H1 (cell line): ENCODE measurements around the gene VASP. TPM values are rescaled to one million over a fixed set of nuclear protein-coding genes. Genes with fewer than 3 reads are reported as not detected.
A peak's percentile ranks its signal among the peaks of the same experiment; 100 is the strongest.

Experiments used
- CTCF ChIA-PET: fragments of 300-600 bp; sonication (Branson Sonifier 250); formaldehyde crosslinking; loops from one replicate; lab custom pipeline; 2021; ENCODE audit not compliant: partially characterized antibody; lab: Charles Lee
- POLR2A ChIA-PET: fragments of 300-600 bp; sonication (Branson Sonifier 250); formaldehyde crosslinking; loops from one replicate; lab custom pipeline; 2021; ENCODE audit warnings: inconsistent platforms; ENCODE audit not compliant: partially characterized antibody; lab: Charles Lee
- DNase-seq, 2 experiments: peaks; one replicate each; pipeline versions ENCODE4 v3.0.0 to v3.0.0-alpha.2; 2010 to 2022; ENCODE audit warnings: low spot score in 2 of 2, low read depth in 1 of 2, mixed read lengths in 1 of 2
- FAIRE-seq: peaks from 2 replicates; lab custom pipeline; 2011; peaks lifted over from hg19 to GRCh38; lab: Jason Lieb, UNC
- H2AFZ ChIP-seq: 2 replicates; pipeline ENCODE4 v1.8.1; 2012; ENCODE audit warnings: low read length, inconsistent platforms
- H2AK5ac ChIP-seq: 2 replicates; pipeline ENCODE4 v1.6.1; 2013; ENCODE audit warnings: low read depth, low read length
- H2BK120ac ChIP-seq: replicated peaks from 2 replicates; pipeline ENCODE3; 2013; ENCODE audit warnings: low read depth, low read length, inconsistent platforms
- H2BK12ac ChIP-seq: 2 replicates; pipeline ENCODE4 v1.6.1; 2013; ENCODE audit warnings: low read depth, low read length
- H2BK15ac ChIP-seq: 2 replicates; pipeline ENCODE4 v1.6.1; 2013; ENCODE audit warnings: low read length
- H2BK20ac ChIP-seq: 2 replicates; pipeline ENCODE4 v1.6.1; 2013; ENCODE audit warnings: low read length
- H2BK5ac ChIP-seq: 2 replicates; pipeline ENCODE4 v1.6.1; 2013; ENCODE audit warnings: low read depth, low read length
- H3K14ac ChIP-seq: 2 replicates; pipeline ENCODE4 v1.6.1; 2013; ENCODE audit warnings: inconsistent platforms; ENCODE audit not compliant: insufficient read length
- H3K18ac ChIP-seq: 2 replicates; pipeline ENCODE4 v1.6.1; 2013; ENCODE audit warnings: low read length; ENCODE audit errors: extremely low read depth
- H3K23ac ChIP-seq: 2 replicates; pipeline ENCODE4 v1.6.1; 2013; ENCODE audit warnings: inconsistent platforms; ENCODE audit not compliant: insufficient read length
- H3K23me2 ChIP-seq: 2 replicates; pipeline ENCODE4 v1.6.1; 2013; ENCODE audit warnings: low read depth, low read length
- H3K27ac ChIP-seq: 2 replicates; pipeline ENCODE4 v1.6.1; 2011; ENCODE audit warnings: low read depth, low read length, inconsistent platforms
- H3K27me3 ChIP-seq, 4 experiments: replicated peaks in 1 of 4; 1 replicate in 1 of 4; 2 replicates in 3 of 4; pipeline versions ENCODE4 v1.6.1 to v1.8.1; 2011 to 2013; ENCODE audit warnings: low read length in 3 of 4, mild to moderate bottlenecking in 3 of 4, inconsistent platforms in 2 of 4, mixed read lengths in 2 of 4, moderate library complexity in 1 of 4; ENCODE audit not compliant: control insufficient read depth in 3 of 4, insufficient read depth in 3 of 4; ENCODE audit errors: extremely low read depth in 1 of 4
- H3K36me3 ChIP-seq, 4 experiments: 2 replicates each; pipeline versions ENCODE4 v1.6.1 to v1.8.1; 2011 to 2013; ENCODE audit warnings: mild to moderate bottlenecking in 4 of 4, low read length in 3 of 4, moderate library complexity in 2 of 4, control low read depth in 1 of 4, inconsistent platforms in 1 of 4; ENCODE audit not compliant: insufficient read depth in 4 of 4, control insufficient read depth in 2 of 4
- H3K4ac ChIP-seq: replicated peaks from 2 replicates; pipeline ENCODE3; 2013; ENCODE audit warnings: low read length, low read depth, mixed read lengths, inconsistent platforms; ENCODE audit not compliant: insufficient read length
- H3K4me1 ChIP-seq, 4 experiments: replicated peaks in 1 of 4; 1 replicate in 1 of 4; 2 replicates in 3 of 4; pipeline versions ENCODE4 v1.6.1 to v1.8.1; 2011 to 2013; ENCODE audit warnings: low read length in 3 of 4, inconsistent platforms in 2 of 4, mixed read lengths in 1 of 4; ENCODE audit not compliant: insufficient read depth in 4 of 4, control insufficient read depth in 3 of 4
- H3K4me2 ChIP-seq, 2 experiments: 2 replicates each; pipeline versions ENCODE4 v1.6.1 to v1.8.1; 2011 to 2013; ENCODE audit warnings: low read depth in 2 of 2, low read length in 2 of 2, control low read depth in 1 of 2, inconsistent platforms in 1 of 2, mild to moderate bottlenecking in 1 of 2; ENCODE audit not compliant: insufficient read depth in 1 of 2
- H3K4me3 ChIP-seq, 4 experiments: fragments of 200-600, 300-600 bp in 1 of 4; sonication (generic), shearing (Covaris generic), sonication (Bioruptor Twin) in 1 of 4; 2 replicates each; pipeline versions ENCODE4 v1.5.1 to v1.8.1; 2011 to 2016; ENCODE audit warnings: low read length in 4 of 4, low read depth in 3 of 4, control low read depth in 2 of 4, inconsistent platforms in 2 of 4, mild to moderate bottlenecking in 2 of 4, mixed read lengths in 1 of 4, moderate library complexity in 1 of 4; ENCODE audit not compliant: insufficient read depth in 2 of 4; ENCODE audit errors: extremely low read depth in 1 of 4
- H3K56ac ChIP-seq: replicated peaks from 2 replicates; pipeline ENCODE3; 2013; ENCODE audit warnings: low read depth, mild to moderate bottlenecking, mixed read lengths, low read length, inconsistent platforms; ENCODE audit not compliant: insufficient read length
- H3K79me1 ChIP-seq: 2 replicates; pipeline ENCODE4 v1.6.1; 2013; ENCODE audit warnings: low read depth, low read length, control low read depth
- H3K79me2 ChIP-seq, 2 experiments: 2 replicates each; pipeline versions ENCODE4 v1.6.1 to v1.8.1; 2012 to 2013; ENCODE audit warnings: low read length in 2 of 2, mild to moderate bottlenecking in 2 of 2, inconsistent platforms in 1 of 2; ENCODE audit not compliant: insufficient read depth in 2 of 2, control insufficient read depth in 1 of 2
- H3K9ac ChIP-seq, 4 experiments: replicated peaks in 1 of 4; 1 replicate in 1 of 4; 2 replicates in 3 of 4; pipeline versions ENCODE4 v1.6.1 to v1.8.1; 2011 to 2013; ENCODE audit warnings: low read depth in 3 of 4, low read length in 3 of 4, control low read depth in 2 of 4, mild to moderate bottlenecking in 2 of 4, moderate library complexity in 2 of 4, inconsistent platforms in 1 of 4; ENCODE audit errors: extremely low read depth in 1 of 4
- H3K9me3 ChIP-seq, 2 experiments: 2 replicates each; pipeline versions ENCODE4 v1.6.1 to v1.8.1; 2012 to 2013; ENCODE audit warnings: mild to moderate bottlenecking in 2 of 2, moderate library complexity in 2 of 2, control low read depth in 1 of 2, inconsistent platforms in 1 of 2, low read depth in 1 of 2, low read length in 1 of 2, mixed read lengths in 1 of 2; ENCODE audit not compliant: insufficient read depth in 2 of 2
- H4K20me1 ChIP-seq, 2 experiments: replicated peaks in 1 of 2; 2 replicates each; pipeline versions ENCODE3 to v1.8.1; 2011 to 2013; ENCODE audit warnings: inconsistent platforms in 2 of 2, low read length in 2 of 2, mild to moderate bottlenecking in 1 of 2; ENCODE audit not compliant: insufficient read depth in 2 of 2, control insufficient read depth in 1 of 2
- H4K5ac ChIP-seq: 2 replicates; pipeline ENCODE4 v1.6.1; 2013; ENCODE audit warnings: low read length, low read depth, mixed read lengths, inconsistent platforms; ENCODE audit not compliant: insufficient read length
- H4K8ac ChIP-seq: 2 replicates; pipeline ENCODE4 v1.8.0; 2013; ENCODE audit warnings: mild to moderate bottlenecking, moderate library complexity, low read length, inconsistent platforms; ENCODE audit not compliant: insufficient read depth; ENCODE audit errors: extremely low read depth
- H4K91ac ChIP-seq: replicated peaks from 2 replicates; pipeline ENCODE3; 2013; ENCODE audit warnings: low read length, mixed read lengths, inconsistent platforms; ENCODE audit not compliant: insufficient read length
- BRCA1 ChIP-seq: IDR thresholded peaks from 2 replicates; pipeline ENCODE4 v1.6.1; 2012; ENCODE audit warnings: low read depth, low read length, improper control_type of control experiment
- POLR2AphosphoS5 ChIP-seq: IDR thresholded peaks from 2 replicates; pipeline ENCODE4 v1.6.1; 2011; ENCODE audit warnings: low read depth, low read length
- WGBS, 2 experiments: shearing (Covaris generic) in 1 of 2; methylation state at CpG; one replicate each; pipeline versions ENCODE4 v1.1.6 to v1.1.7; 2013 to 2015; ENCODE audit warnings: low lambda C conversion rate in 2 of 2, mixed read lengths in 2 of 2, inconsistent platforms in 1 of 2, low coverage in 1 of 2, missing lambda C conversion rate in 1 of 2; ENCODE audit not compliant: insufficient replicate concordance in 2 of 2, insufficient coverage in 1 of 2, insufficient read length in 1 of 2; ENCODE audit errors: extremely low coverage in 1 of 2, missing lambda C conversion rate in 1 of 2; 5-methylcytosine and 5-hydroxymethylcytosine counted together
- polyA plus RNA-seq, 7 experiments: library from polyadenylated mRNA; depleted of rRNA in 3 of 7; stranded (reverse) in 5 of 7; unstranded in 2 of 7; fragments of >200 nt in 5 of 7; fragments of 200-250 nt in 2 of 7; gene quantifications; 1 replicate in 5 of 7; 2 replicates in 1 of 7; 4 replicates in 1 of 7; pipeline versions ENCODE4 v1.2.1 to v1.2.3, GENCODE V29; 2011 to 2013; ENCODE audit warnings: missing spikeins in 2 of 7, mixed read lengths in 2 of 7
- total RNA-seq: library from RNA; stranded (reverse); fragmentation: NEBNext Ultra II Directional; extraction: Animal tissue kit (Norgen Biotek cat#: 25700); gene quantifications from 2 replicates; pipeline ENCODE4 v1.2.1, GENCODE V29; 2021

The VASP gene
- total and polyA plus RNA-seq, 2 of the 8 experiments (the other 6 are each of a cell fraction or from before 2014, with no cell fraction given) = 89.7 to 135 TPM

DNA sequence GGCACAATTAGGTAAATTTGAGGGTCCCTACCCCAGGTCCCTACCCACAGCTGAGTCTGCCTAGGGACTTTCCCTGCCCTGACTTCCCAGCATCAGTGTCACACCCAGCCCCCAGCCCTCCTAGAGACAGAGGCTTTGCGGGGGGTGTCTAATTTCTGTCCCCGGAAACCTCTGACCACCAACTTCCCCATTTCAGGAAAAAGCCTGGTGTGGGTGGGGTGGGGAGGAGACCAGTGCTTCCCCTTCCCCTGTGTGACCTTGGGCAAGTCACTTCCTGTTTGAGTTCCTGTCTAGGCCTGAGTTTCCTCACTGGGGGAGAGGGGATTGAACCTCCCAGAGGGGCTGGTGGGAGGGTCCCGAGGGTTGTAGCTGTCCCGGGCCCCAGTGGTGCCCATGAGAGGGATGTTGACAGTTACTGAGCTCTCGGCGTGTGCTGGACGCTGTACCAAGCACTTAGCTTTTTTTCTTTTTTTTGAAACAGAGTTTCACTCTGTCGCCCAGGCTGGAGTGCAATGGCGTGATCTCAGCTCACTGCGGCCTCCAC, 7.9 kb downstream of the VASP start:
- no peak overlapping the region for H3K27ac ChIP-seq
- no peaks in the 10 kb centered on the region for H3K23me2 ChIP-seq
- CTCF ChIA-PET = interaction anchor here (0.9 to 2.4 kb wide), 10 partner anchors 12 to 166 kb away, joined by 3 to 10 read pairs (median 4); no protein-coding TSS in a partner anchor
- peak; percentile 48; the same call in 1 of the 2 replicates for TF ChIP-seq POLR2AphosphoS5
- TF ChIP-seq BRCA1 = no peak
- H4K5ac ChIP-seq = no peak overlapping the region
- H2BK20ac ChIP-seq = no peak overlapping the region
- no peaks in the 10 kb centered on the region for H3K27me3 ChIP-seq
- no peak overlapping the region for H2AFZ ChIP-seq
- no peak overlapping the region for H4K8ac ChIP-seq
- peaks cover 24 to 62% of the 10 kb centered on the region in 2 experiments for H3K79me2 ChIP-seq
- no peak for FAIRE-seq
- no peak overlapping the region for H3K4me3 ChIP-seq
- no peaks in the 10 kb centered on the region for H3K9me3 ChIP-seq
- peaks cover 18 to 37% of the 10 kb centered on the region in 2 experiments for H4K20me1 ChIP-seq
- H3K23ac ChIP-seq = no peak overlapping the region
- no peak overlapping the region for H2BK120ac ChIP-seq
- H3K36me3 ChIP-seq = peaks cover 3 to 24% (median 11%) of the 10 kb centered on the region in 4 experiments
- H2BK15ac ChIP-seq = no peak overlapping the region
- H4K91ac ChIP-seq = no peak overlapping the region
- no peak overlapping the region for H3K4ac ChIP-seq
- H3K14ac ChIP-seq = no peak overlapping the region
- H2BK12ac ChIP-seq = no peak overlapping the region
- no peak overlapping the region for H2AK5ac ChIP-seq
- 93% methylated on average over 10 of the region's 10 CpGs; no CpG with 5 or more reads in 1 of the 2 experiments for WGBS, 2 experiments
- POLR2A ChIA-PET = interaction anchor here (1.0 to 2.0 kb wide), 4 partner anchors 14 to 155 kb away, joined by 3 to 8 read pairs (median 5); no protein-coding TSS in a partner anchor
- H2BK5ac ChIP-seq = no peak overlapping the region
- H3K56ac ChIP-seq = no peak overlapping the region
- no peaks in the 10 kb centered on the region for H3K4me1 ChIP-seq
- no peak overlapping the region for H3K9ac ChIP-seq
- H3K79me1 ChIP-seq = peaks cover 30% of the 10 kb centered on the region
- no peak overlapping the region for H3K18ac ChIP-seq
- DNase-seq = no peak
- H3K4me2 ChIP-seq = no peak overlapping the region
